Keratinocyte (primary cell): ENCODE data around the gene GRHL3.

ENCODE experiments used
- EZH2 ChIP-seq: IDR thresholded peaks from one replicate; pipeline ENCODE4 v1.6.1; 2012; ENCODE audit warnings: inconsistent platforms, mild to moderate bottlenecking, low read length, moderate library complexity
- TF ChIP-seq, protein P1 (sequence below), 3 experiments: IDR thresholded peaks in 1 of 3; conservative IDR thresholded peaks in 1 of 3; optimal IDR thresholded peaks in 1 of 3; 2 replicates in 2 of 3; 3 replicates in 1 of 3; pipeline versions ENCODE3 to v1.5.1; 2011; ENCODE audit warnings: low read length in 3 of 3, mild to moderate bottlenecking in 3 of 3, moderate library complexity in 2 of 3, control low read depth in 1 of 3, inconsistent platforms in 1 of 3; ENCODE audit not compliant: insufficient read depth in 2 of 3; ENCODE audit errors: extremely low read depth in 1 of 3

DNA sequence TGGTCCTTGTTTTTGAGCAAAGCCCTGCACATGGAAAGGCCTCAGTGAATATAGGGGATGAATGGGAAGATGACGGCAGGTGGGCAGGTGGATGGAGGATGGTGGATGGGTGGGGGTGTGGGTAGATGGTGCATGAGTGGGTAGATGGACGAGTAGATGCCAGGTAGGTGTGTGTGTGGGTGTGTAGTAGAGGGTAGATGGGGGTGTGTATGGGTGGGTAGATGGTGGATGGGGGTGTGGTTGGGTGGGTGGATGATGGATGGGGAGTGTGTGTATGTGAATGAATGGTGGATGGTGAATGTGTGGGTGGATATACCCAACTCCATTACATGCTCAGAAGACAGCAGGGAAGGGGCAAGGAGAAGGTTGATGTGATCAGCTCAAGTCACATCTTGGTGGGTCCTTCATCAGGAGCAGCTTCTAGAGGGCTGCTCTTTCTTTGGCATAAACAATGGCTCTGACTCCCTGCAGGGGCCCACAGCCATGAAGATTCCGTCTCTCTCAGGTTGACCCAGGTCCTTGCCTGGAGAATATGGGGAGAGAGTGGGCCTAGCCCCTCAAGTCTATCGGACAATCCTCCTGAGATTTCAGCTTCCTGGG lies 34.2 kb downstream of the GRHL3 start:
- TF ChIP-seq, protein P1, sequence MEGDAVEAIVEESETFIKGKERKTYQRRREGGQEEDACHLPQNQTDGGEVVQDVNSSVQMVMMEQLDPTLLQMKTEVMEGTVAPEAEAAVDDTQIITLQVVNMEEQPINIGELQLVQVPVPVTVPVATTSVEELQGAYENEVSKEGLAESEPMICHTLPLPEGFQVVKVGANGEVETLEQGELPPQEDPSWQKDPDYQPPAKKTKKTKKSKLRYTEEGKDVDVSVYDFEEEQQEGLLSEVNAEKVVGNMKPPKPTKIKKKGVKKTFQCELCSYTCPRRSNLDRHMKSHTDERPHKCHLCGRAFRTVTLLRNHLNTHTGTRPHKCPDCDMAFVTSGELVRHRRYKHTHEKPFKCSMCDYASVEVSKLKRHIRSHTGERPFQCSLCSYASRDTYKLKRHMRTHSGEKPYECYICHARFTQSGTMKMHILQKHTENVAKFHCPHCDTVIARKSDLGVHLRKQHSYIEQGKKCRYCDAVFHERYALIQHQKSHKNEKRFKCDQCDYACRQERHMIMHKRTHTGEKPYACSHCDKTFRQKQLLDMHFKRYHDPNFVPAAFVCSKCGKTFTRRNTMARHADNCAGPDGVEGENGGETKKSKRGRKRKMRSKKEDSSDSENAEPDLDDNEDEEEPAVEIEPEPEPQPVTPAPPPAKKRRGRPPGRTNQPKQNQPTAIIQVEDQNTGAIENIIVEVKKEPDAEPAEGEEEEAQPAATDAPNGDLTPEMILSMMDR (optimal IDR thresholded peaks at IDR 0.05 in 1 of 3, IDR thresholded peaks at IDR 0.05 in 1 of 3, conservative IDR thresholded peaks at IDR 0.05 in 1 of 3; ENCODE audit: extremely low read depth in 1 of 3, insufficient read depth in 2 of 3, low read length in 3 of 3), result no peak
- TF ChIP-seq EZH2, result no peak
